LNCaP clone FGC (cell line): ENCODE results near the gene UBR3.
"Not testable (repeated sequence)": the region's sequence is repeated elsewhere in the genome, so short reads cannot be mapped to it uniquely, and the experiment has no call there.

ENCODE experiments used
- DNase-seq: peaks from one replicate; pipeline ENCODE4 v3.0.0-alpha.2; 2011; ENCODE audit warnings: low read depth
- H3K4me3 ChIP-seq: 2 replicates; pipeline ENCODE4 v1.5.1; 2011; ENCODE audit warnings: mild to moderate bottlenecking, low read depth, low read length, control low read depth
- CTCF ChIP-seq: IDR thresholded peaks from 2 replicates; pipeline ENCODE4 v1.5.1; 2012; ENCODE audit warnings: mild to moderate bottlenecking; ENCODE audit not compliant: control insufficient read depth, insufficient read depth; ENCODE audit errors: extremely low read depth

Gene UBR3

GRCh38 chr2:170122883-170123547, 295.8 kb downstream of the UBR3 start:
- H3K4me3 ChIP-seq: no peak overlapping the region
- DNase-seq: no peak
- no peak for TF ChIP-seq CTCF

- H3K4me3 ChIP-seq: no peak overlapping the region
- DNase-seq: no peak
- TF ChIP-seq CTCF: no peak
Measured at GRCh38 chr2:170123593-170123992, 296.3 kb downstream of the UBR3 start.

- not testable (repeated sequence) for DNase-seq, H3K4me3 ChIP-seq
Measured at GRCh38 chr2:170126138-170126728, 299.0 kb downstream of the UBR3 start.
